CD4-positive, alpha-beta T cell (primary cell): ENCODE data around the gene P2RX7. TPM values are rescaled to one million over a fixed set of nuclear protein-coding genes. Genes with fewer than 3 reads are reported as not detected.
"Not testable (repeated sequence)": the region's sequence is repeated elsewhere in the genome, so short reads cannot be mapped to it uniquely, and the experiment has no call there.

Experiments
- ATAC-seq: fragments of 200-7000 bp; cut with Tn5 transposase; one replicate; pipeline ENCODE4 v1.10.0; 2022; ENCODE audit warnings: mild to moderate bottlenecking; ENCODE audit not compliant: poor library complexity
- CTCF ChIA-PET: fragments of 350-600 bp; sonication (Branson Sonifier 250); formaldehyde crosslinking; loops from one replicate; lab custom pipeline; 2021; ENCODE audit warnings: antibody characterized with exemption, inconsistent platforms; lab: Charles Lee
- POLR2A ChIA-PET: fragments of 350-600 bp; sonication (Branson Sonifier 250); formaldehyde crosslinking; loops from one replicate; lab custom pipeline; 2021; ENCODE audit warnings: antibody characterized with exemption, inconsistent platforms; lab: Charles Lee
- DNase-seq, 14 experiments: peaks; one replicate each; pipeline ENCODE4 v3.0.0-alpha.2; 2013 to 2020; ENCODE audit warnings: mixed read lengths in 2 of 14
- H3K27ac ChIP-seq, 2 donors: one replicate each; pipeline versions ENCODE4 v1.5.1 to v1.7.0; 2013; ENCODE audit warnings: low read length in 2 of 2, low read depth in 1 of 2, mild to moderate bottlenecking in 1 of 2
- H3K27me3 ChIP-seq, 2 experiments: 1 replicate in 1 of 2; 2 replicates in 1 of 2; pipeline versions ENCODE4 v1.6.1 to v1.7.0; 2013; ENCODE audit warnings: low read length in 2 of 2, control low read depth in 1 of 2, mild to moderate bottlenecking in 1 of 2, moderate library complexity in 1 of 2; ENCODE audit not compliant: insufficient read depth in 2 of 2, control insufficient read depth in 1 of 2
- H3K36me3 ChIP-seq: one replicate; pipeline ENCODE4 v1.6.1; 2013; ENCODE audit warnings: low read length, control low read depth; ENCODE audit not compliant: insufficient read depth
- H3K4me1 ChIP-seq: one replicate; pipeline ENCODE4 v1.6.1; 2013; ENCODE audit warnings: low read length, control low read depth; ENCODE audit not compliant: insufficient read depth
- H3K4me3 ChIP-seq: one replicate; pipeline ENCODE4 v1.5.1; 2013; ENCODE audit warnings: mild to moderate bottlenecking, low read length, moderate library complexity
- H3K9me3 ChIP-seq, 2 experiments: 1 replicate in 1 of 2; 2 replicates in 1 of 2; pipeline versions ENCODE4 v1.6.1 to v1.7.0; 2013; ENCODE audit warnings: low read length in 2 of 2, mild to moderate bottlenecking in 2 of 2, control low read depth in 1 of 2, moderate library complexity in 1 of 2; ENCODE audit not compliant: control insufficient read depth in 1 of 2, insufficient read depth in 1 of 2
- H3K27ac Mint-ChIP-seq: one replicate; pipeline ENCODE4 v1.8.0; 2020; ENCODE audit warnings: mixed read lengths
- H3K27me3 Mint-ChIP-seq: one replicate; pipeline ENCODE4 v1.8.0; 2021; ENCODE audit warnings: mixed read lengths
- H3K36me3 Mint-ChIP-seq: one replicate; pipeline ENCODE4 v1.8.0; 2021; ENCODE audit warnings: low read depth, mixed read lengths
- H3K4me1 Mint-ChIP-seq: one replicate; pipeline ENCODE4 v1.8.0; 2021; ENCODE audit warnings: low read depth, mixed read lengths
- H3K4me3 Mint-ChIP-seq: one replicate; pipeline ENCODE4 v1.8.0; 2020; ENCODE audit warnings: mild to moderate bottlenecking, mixed read lengths
- H3K9me3 Mint-ChIP-seq: one replicate; pipeline ENCODE4 v1.8.0; 2020; ENCODE audit warnings: mixed read lengths
- intact Hi-C, 2 experiments: fragments of 100-400 bp; cut with DNase I in 1 of 2; cut with micrococcal nuclease in 1 of 2; formaldehyde crosslinking; loops; one replicate each; pipeline versions ENCODE4 v1.15.1 to v1.9.0; 2023 to 2025; cut with DNase I, micrococcal nuclease
- total RNA-seq, 174 experiments: library from RNA in 2 of 174; stranded (reverse) in 2 of 174; gene quantifications; one replicate each; pipeline ENCODE4 v1.2.3 and lab custom pipeline; 2021 to 2026
- TF ChIP-seq, protein P1 (sequence below): fragments of 200-600 bp; IDR thresholded peaks from one replicate; pipeline ENCODE4 v1.8.0; 2022; ENCODE audit warnings: antibody characterized with exemption, mild to moderate bottlenecking

Gene P2RX7
- total RNA-seq, 2 experiments from 2014 or later: 4.6 to 4.8 TPM

DNA sequence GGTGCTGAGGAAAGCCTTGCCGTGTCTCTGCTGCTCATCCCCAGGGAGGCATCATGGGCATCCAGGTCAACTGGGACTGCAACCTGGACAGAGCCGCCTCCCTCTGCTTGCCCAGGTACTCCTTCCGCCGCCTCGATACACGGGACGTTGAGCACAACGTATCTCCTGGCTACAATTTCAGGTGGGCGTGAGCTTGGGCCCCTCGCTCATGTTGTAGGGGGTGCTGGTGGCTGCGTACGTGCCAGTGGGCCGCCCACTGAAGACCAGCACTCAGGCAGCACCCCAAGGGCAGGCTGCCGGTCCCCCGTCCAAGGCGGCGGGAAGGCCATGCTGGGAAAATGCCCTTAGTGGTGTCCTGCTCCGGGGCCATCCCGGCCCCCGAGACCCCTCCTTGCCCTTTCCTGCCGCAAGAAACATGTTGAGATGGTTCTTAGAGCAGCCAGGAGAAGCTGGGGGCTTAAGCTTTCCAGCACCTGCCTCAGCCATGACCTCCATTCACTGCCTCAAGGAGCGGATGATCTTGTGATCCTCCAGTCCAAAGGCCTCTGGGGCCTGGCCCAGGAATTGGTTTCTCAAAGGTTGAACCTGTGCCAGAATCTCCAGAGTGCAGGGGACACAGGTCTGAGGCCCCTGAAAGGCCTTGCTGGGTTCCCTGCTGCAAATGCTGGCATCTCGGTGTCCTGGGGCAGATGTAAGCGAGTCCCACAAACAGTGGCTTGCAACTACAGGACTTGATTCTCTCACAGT is 96.4 kb downstream of the P2RX7 start:
- Mint-ChIP-seq H3K36me3 (peaks cover 53% of the 10 kb centered on the region), H3K27ac (peak overlapping the region; percentile 9), H3K27me3 (no peaks in the 10 kb centered on the region), H3K9me3 (no peaks in the 10 kb centered on the region), H3K4me3 (no peak overlapping the region), H3K4me1 (peaks cover 33% of the 10 kb centered on the region)
- ATAC-seq (no peak), DNase-seq (no peak)
- Histone ChIP-seq H3K4me1 (peaks cover 51% of the 10 kb centered on the region), H3K9me3 (no peaks in the 10 kb centered on the region), H3K36me3 (peaks cover 50% of the 10 kb centered on the region), H3K27ac (no peak overlapping the region), H3K4me3 (no peak overlapping the region), H3K27me3 (no peaks in the 10 kb centered on the region)
- ChIA-PET CTCF (interaction anchor here (0.9 kb wide), 1 partner anchor 16 kb away, joined by 6 read pairs; no protein-coding TSS in a partner anchor), POLR2A (no interaction called here)
- intact Hi-C loops: loop anchor here in 1 of 2 experiments (10.0 kb wide), 1 partner anchor 114 kb away; no protein-coding TSS in a partner anchor
- TF ChIP-seq, protein P1, sequence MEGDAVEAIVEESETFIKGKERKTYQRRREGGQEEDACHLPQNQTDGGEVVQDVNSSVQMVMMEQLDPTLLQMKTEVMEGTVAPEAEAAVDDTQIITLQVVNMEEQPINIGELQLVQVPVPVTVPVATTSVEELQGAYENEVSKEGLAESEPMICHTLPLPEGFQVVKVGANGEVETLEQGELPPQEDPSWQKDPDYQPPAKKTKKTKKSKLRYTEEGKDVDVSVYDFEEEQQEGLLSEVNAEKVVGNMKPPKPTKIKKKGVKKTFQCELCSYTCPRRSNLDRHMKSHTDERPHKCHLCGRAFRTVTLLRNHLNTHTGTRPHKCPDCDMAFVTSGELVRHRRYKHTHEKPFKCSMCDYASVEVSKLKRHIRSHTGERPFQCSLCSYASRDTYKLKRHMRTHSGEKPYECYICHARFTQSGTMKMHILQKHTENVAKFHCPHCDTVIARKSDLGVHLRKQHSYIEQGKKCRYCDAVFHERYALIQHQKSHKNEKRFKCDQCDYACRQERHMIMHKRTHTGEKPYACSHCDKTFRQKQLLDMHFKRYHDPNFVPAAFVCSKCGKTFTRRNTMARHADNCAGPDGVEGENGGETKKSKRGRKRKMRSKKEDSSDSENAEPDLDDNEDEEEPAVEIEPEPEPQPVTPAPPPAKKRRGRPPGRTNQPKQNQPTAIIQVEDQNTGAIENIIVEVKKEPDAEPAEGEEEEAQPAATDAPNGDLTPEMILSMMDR: no peak

DNA sequence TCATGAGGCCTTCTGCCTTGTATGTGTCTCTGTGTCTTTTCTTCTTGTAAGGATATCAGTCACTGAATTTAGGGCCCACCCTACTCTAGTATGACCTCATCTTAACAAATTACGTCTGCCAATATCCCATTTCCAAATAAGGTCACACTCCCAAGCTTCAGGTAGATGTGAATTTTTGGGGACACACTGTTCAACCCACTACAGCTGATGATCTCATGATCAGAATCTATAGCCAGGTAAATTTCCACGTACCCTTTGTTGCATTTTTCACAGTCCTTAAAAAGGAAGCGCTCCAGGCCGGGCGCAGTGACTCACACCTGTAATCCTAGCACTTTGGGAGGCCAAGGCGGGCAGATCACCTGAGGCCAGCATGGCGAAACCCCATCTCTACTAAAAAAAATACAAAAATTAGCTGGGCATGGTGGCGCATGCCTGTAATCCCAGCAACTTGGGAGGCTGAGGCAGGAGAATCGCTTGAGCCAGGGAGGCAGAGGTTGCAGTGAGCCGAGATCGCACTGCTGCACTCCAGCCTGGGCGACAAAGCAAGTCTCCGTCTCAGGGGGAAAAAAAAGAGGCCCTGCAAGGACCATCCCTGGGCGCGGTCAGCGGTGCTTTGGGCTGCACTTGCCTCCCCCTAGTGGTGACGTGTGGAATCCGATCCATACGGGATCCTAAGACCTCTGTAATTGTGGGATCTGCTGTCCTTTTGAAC is 97.3 kb downstream of the P2RX7 start:
- H3K4me3 ChIP-seq, H3K9me3 Mint-ChIP-seq, H3K9me3 ChIP-seq, H3K27ac ChIP-seq, H3K27me3 Mint-ChIP-seq, H3K4me3 Mint-ChIP-seq, H3K27me3 ChIP-seq: not testable (repeated sequence)
- peak overlapping the region; percentile 55 for H3K27ac Mint-ChIP-seq
- DNase-seq (peak in 12 of 14 experiments; percentile 34 to 82 (median 52)), ATAC-seq (peak; percentile 75)
- ChIA-PET POLR2A (interaction anchor here (1.3 kb wide), 1 partner anchor 11 kb away, joined by 8 read pairs; no protein-coding TSS in a partner anchor), CTCF (interaction anchor here (0.7 to 2.3 kb wide), 6 partner anchors 10 to 71 kb away, joined by 3 to 18 read pairs (median 6); partner anchors contain the start of gene P2RX4)
- intact Hi-C loops: loop anchor here (5.0 to 10.0 kb wide), 3 partner anchors 103 to 173 kb away; no protein-coding TSS in a partner anchor
- H3K36me3 ChIP-seq: peaks cover 56% of the 10 kb centered on the region
- H3K4me1 ChIP-seq: peaks cover 42% of the 10 kb centered on the region
- peaks cover 24% of the 10 kb centered on the region for H3K4me1 Mint-ChIP-seq
- TF ChIP-seq, protein P1: peak; percentile 96
- H3K36me3 Mint-ChIP-seq: peaks cover 55% of the 10 kb centered on the region

DNA sequence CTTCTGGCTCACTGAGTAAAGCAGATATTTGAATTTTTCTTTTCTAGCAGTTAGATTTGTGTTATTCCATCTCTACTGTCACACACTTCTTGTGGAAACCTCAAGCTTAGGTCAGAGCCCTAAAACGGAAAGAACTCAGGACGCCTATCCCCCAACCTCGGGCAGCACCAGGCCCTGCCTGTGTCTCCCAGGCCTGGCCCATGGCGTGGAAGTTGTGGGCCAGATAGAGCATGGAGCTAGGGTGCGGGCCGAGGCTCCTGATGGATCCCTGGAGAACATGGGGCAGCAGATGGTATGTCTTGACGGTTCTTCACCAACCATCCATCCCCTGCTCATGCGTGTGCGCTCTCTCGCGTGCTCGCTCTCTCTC is 97.8 kb downstream of the P2RX7 start:
- Histone ChIP-seq H3K27me3 (no peaks in the 10 kb centered on the region), H3K4me3 (no peak overlapping the region), H3K36me3 (peaks cover 60% of the 10 kb centered on the region), H3K9me3 (no peaks in the 10 kb centered on the region), H3K4me1 (peaks cover 37% of the 10 kb centered on the region), H3K27ac (no peak overlapping the region)
- intact Hi-C loops: loop anchor here in 1 of 2 experiments (5.0 kb wide), 2 partner anchors 103 to 173 kb away; no protein-coding TSS in a partner anchor
- CTCF ChIA-PET: interaction anchor here (1.4 to 2.3 kb wide), 4 partner anchors 9 to 52 kb away, joined by 4 to 18 read pairs (median 6); partner anchors contain the start of gene P2RX4
- DNase-seq: no peak
- Mint-ChIP-seq H3K36me3 (peaks cover 60% of the 10 kb centered on the region), H3K27ac (peak overlapping the region; percentile 55), H3K4me1 (peaks cover 22% of the 10 kb centered on the region), H3K9me3 (no peaks in the 10 kb centered on the region), H3K27me3 (no peaks in the 10 kb centered on the region), H3K4me3 (no peak overlapping the region)
- POLR2A ChIA-PET: interaction anchor here (1.3 kb wide), 1 partner anchor 11 kb away, joined by 8 read pairs; no protein-coding TSS in a partner anchor
- no peak for ATAC-seq
- TF ChIP-seq, protein P1: no peak
